ENCODE data around the gene REPIN1. TPM values are rescaled to one million over a fixed set of nuclear protein-coding genes. Genes with fewer than 3 reads are reported as not detected.

The REPIN1 gene
- total and polyA plus RNA-seq, 9 of the 15 experiments (the other 6 are each of a cell fraction or from before 2014, with no cell fraction given), result 8.1 to 283 (median 94.3) TPM

- TF ChIP-seq, protein P1, sequence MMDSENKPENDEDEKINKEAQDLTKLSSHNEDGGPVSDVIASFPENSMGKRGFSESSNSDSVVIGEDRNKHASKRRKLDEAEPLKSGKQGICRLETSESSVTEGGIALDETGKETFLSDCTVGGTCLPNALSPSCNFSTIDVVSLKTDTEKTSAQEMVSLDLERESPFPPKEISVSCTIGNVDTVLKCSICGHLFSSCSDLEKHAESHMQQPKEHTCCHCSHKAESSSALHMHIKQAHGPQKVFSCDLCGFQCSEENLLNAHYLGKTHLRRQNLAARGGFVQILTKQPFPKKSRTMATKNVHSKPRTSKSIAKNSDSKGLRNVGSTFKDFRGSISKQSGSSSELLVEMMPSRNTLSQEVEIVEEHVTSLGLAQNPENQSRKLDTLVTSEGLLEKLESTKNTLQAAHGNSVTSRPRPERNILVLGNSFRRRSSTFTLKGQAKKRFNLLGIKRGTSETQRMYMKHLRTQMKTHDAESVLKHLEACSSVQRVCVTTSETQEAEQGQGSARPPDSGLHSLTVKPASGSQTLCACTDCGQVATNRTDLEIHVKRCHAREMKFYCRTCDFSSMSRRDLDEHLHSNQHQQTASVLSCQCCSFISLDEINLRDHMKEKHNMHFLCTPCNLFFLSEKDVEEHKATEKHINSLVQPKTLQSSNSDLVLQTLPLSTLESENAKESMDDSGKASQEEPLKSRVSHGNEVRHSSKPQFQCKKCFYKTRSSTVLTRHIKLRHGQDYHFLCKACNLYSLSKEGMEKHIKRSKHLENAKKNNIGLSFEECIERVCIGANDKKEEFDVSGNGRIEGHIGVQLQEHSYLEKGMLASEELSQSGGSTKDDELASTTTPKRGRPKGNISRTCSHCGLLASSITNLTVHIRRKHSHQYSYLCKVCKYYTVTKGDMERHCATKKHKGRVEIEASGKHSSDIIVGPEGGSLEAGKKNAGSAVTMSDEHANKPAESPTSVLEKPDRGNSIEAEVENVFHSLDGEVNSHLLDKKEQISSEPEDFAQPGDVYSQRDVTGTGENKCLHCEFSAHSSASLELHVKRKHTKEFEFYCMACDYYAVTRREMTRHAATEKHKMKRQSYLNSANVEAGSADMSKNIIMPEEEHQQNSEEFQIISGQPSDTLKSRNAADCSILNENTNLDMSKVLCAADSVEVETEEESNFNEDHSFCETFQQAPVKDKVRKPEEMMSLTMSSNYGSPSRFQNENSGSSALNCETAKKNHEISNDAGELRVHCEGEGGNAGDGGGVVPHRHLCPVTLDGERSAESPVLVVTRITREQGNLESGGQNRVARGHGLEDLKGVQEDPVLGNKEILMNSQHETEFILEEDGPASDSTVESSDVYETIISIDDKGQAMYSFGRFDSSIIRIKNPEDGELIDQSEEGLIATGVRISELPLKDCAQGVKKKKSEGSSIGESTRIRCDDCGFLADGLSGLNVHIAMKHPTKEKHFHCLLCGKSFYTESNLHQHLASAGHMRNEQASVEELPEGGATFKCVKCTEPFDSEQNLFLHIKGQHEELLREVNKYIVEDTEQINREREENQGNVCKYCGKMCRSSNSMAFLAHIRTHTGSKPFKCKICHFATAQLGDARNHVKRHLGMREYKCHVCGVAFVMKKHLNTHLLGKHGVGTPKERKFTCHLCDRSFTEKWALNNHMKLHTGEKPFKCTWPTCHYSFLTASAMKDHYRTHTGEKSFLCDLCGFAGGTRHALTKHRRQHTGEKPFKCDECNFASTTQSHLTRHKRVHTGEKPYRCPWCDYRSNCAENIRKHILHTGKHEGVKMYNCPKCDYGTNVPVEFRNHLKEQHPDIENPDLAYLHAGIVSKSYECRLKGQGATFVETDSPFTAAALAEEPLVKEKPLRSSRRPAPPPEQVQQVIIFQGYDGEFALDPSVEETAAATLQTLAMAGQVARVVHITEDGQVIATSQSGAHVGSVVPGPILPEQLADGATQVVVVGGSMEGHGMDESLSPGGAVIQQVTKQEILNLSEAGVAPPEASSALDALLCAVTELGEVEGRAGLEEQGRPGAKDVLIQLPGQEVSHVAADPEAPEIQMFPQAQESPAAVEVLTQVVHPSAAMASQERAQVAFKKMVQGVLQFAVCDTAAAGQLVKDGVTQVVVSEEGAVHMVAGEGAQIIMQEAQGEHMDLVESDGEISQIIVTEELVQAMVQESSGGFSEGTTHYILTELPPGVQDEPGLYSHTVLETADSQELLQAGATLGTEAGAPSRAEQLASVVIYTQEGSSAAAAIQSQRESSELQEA (IDR thresholded peaks at IDR 0.05; ENCODE audit: low read depth), result 0 out of 2 replicates have a peak, but pooled peaks have one; percentile 34
- TF ChIP-seq, protein P2, sequence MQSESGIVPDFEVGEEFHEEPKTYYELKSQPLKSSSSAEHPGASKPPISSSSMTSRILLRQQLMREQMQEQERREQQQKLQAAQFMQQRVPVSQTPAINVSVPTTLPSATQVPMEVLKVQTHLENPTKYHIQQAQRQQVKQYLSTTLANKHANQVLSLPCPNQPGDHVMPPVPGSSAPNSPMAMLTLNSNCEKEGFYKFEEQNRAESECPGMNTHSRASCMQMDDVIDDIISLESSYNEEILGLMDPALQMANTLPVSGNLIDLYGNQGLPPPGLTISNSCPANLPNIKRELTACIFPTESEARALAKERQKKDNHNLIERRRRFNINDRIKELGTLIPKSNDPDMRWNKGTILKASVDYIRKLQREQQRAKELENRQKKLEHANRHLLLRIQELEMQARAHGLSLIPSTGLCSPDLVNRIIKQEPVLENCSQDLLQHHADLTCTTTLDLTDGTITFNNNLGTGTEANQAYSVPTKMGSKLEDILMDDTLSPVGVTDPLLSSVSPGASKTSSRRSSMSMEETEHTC (IDR thresholded peaks at IDR 0.05), result no peak
- TF ChIP-seq, protein P3, sequence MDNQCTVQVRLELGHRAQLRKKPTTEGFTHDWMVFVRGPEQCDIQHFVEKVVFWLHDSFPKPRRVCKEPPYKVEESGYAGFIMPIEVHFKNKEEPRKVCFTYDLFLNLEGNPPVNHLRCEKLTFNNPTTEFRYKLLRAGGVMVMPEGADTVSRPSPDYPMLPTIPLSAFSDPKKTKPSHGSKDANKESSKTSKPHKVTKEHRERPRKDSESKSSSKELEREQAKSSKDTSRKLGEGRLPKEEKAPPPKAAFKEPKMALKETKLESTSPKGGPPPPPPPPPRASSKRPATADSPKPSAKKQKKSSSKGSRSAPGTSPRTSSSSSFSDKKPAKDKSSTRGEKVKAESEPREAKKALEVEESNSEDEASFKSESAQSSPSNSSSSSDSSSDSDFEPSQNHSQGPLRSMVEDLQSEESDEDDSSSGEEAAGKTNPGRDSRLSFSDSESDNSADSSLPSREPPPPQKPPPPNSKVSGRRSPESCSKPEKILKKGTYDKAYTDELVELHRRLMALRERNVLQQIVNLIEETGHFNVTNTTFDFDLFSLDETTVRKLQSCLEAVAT (IDR thresholded peaks at IDR 0.05), result no peak
- TF ChIP-seq THRAP3 (IDR thresholded peaks at IDR 0.05; ENCODE audit: borderline replicate concordance) (no peak), MEF2A (IDR thresholded peaks at IDR 0.05; ENCODE audit: control insufficient read depth, low read depth, low read length) (no peak), CREM (IDR thresholded peaks at IDR 0.05; ENCODE audit: low read depth) (no peak), SMARCA4 (IDR thresholded peaks at IDR 0.05) (0 out of 2 replicates have a peak, but pooled peaks have one; percentile 53), HMG20A (CRISPR knock-in tag; conservative IDR thresholded peaks at IDR 0.05) (no peak), ZNF121 (CRISPR knock-in tag; conservative IDR thresholded peaks at IDR 0.05) (no peak), NONO (IDR thresholded peaks at IDR 0.05; ENCODE audit: low read depth in 2 of 2, low read length in 1 of 2) (0 out of 4 replicates have a peak, but pooled peaks of 1 of the 2 experiments have one; percentile 15), ZFP91 (CRISPR knock-in tag; IDR thresholded peaks at IDR 0.05) (no peak)
- TF ChIP-seq, protein P4, sequence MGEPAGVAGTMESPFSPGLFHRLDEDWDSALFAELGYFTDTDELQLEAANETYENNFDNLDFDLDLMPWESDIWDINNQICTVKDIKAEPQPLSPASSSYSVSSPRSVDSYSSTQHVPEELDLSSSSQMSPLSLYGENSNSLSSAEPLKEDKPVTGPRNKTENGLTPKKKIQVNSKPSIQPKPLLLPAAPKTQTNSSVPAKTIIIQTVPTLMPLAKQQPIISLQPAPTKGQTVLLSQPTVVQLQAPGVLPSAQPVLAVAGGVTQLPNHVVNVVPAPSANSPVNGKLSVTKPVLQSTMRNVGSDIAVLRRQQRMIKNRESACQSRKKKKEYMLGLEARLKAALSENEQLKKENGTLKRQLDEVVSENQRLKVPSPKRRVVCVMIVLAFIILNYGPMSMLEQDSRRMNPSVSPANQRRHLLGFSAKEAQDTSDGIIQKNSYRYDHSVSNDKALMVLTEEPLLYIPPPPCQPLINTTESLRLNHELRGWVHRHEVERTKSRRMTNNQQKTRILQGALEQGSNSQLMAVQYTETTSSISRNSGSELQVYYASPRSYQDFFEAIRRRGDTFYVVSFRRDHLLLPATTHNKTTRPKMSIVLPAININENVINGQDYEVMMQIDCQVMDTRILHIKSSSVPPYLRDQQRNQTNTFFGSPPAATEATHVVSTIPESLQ (CRISPR knock-in tag; IDR thresholded peaks at IDR 0.05), result 0 out of 2 replicates have a peak, but pooled peaks have one; percentile 24
These were observed 9.7 kb downstream of the REPIN1 start (continued) for GRCh38 chr7:150378115-150378852.

Data from K562 (cell line).